Mesendoderm (in vitro differentiated cells): ENCODE results near the gene ZNF239.
"Not testable (repeated sequence)": the region's sequence is repeated elsewhere in the genome, so short reads cannot be mapped to it uniquely, and the experiment has no call there.

Source experiments
- DNase-seq: peaks from one replicate; pipeline ENCODE4 v3.0.0; 2013
- H2AK5ac ChIP-seq: 2 replicates; pipeline ENCODE4 v1.6.1; 2013; ENCODE audit warnings: low read length, inconsistent platforms
- H2BK120ac ChIP-seq: 2 replicates; pipeline ENCODE4 v1.6.1; 2013; ENCODE audit warnings: low read depth, mild to moderate bottlenecking, low read length, moderate library complexity, mixed read lengths
- H2BK15ac ChIP-seq: replicated peaks from 2 replicates; pipeline ENCODE4 v1.6.1; 2013; ENCODE audit warnings: low read depth, mild to moderate bottlenecking, moderate library complexity
- H2BK5ac ChIP-seq: 2 replicates; pipeline ENCODE4 v1.6.1; 2013; ENCODE audit warnings: low read length, inconsistent platforms
- H3K18ac ChIP-seq: 2 replicates; pipeline ENCODE4 v1.6.1; 2013; ENCODE audit warnings: mild to moderate bottlenecking, low read length, mixed read lengths
- H3K23ac ChIP-seq: one replicate; pipeline ENCODE4 v1.6.1; 2013; ENCODE audit warnings: low read length
- H3K27ac ChIP-seq: 2 replicates; pipeline ENCODE4 v1.5.1; 2013; ENCODE audit warnings: low read depth, mild to moderate bottlenecking, inconsistent platforms, low read length, moderate library complexity
- H3K27me3 ChIP-seq: 2 replicates; pipeline ENCODE4 v1.6.1; 2013; ENCODE audit warnings: low read length, control low read depth, mild to moderate bottlenecking, inconsistent platforms; ENCODE audit not compliant: insufficient read depth, poor library complexity
- H3K36me3 ChIP-seq: 2 replicates; pipeline ENCODE4 v1.6.1; 2013; ENCODE audit warnings: low read length, inconsistent platforms; ENCODE audit not compliant: control insufficient read depth, insufficient read depth
- H3K4ac ChIP-seq: one replicate; pipeline ENCODE4 v1.6.1; 2013; ENCODE audit warnings: low read depth, mild to moderate bottlenecking, low read length, moderate library complexity
- H3K4me1 ChIP-seq: 2 replicates; pipeline ENCODE4 v1.6.1; 2013; ENCODE audit warnings: low read depth, low read length, inconsistent platforms; ENCODE audit not compliant: control insufficient read depth
- H3K4me2 ChIP-seq: 2 replicates; pipeline ENCODE4 v1.6.1; 2013; ENCODE audit warnings: low read length
- H3K4me3 ChIP-seq: 2 replicates; pipeline ENCODE4 v1.5.1; 2013; ENCODE audit warnings: mild to moderate bottlenecking, low read length
- H3K56ac ChIP-seq: one replicate; pipeline ENCODE4 v1.6.1; 2013; ENCODE audit warnings: low read length
- H3K79me1 ChIP-seq: 2 replicates; pipeline ENCODE4 v1.6.1; 2013; ENCODE audit warnings: low read length, inconsistent platforms
- H3K79me2 ChIP-seq: 2 replicates; pipeline ENCODE4 v1.6.1; 2013; ENCODE audit warnings: mild to moderate bottlenecking, low read length; ENCODE audit not compliant: control insufficient read depth, insufficient read depth
- H3K9ac ChIP-seq: 2 replicates; pipeline ENCODE4 v1.6.1; 2013; ENCODE audit warnings: low read length, inconsistent platforms
- H4K5ac ChIP-seq: one replicate; pipeline ENCODE4 v1.6.1; 2013; ENCODE audit warnings: low read length
- H4K8ac ChIP-seq: one replicate; pipeline ENCODE4 v1.6.1; 2013; ENCODE audit warnings: low read depth, mild to moderate bottlenecking, control low read depth, low read length, moderate library complexity
- WGBS: extraction: QIAGEN DNeasy Blood & Tissue Kit; methylation state at CpG from one replicate; pipeline ENCODE4 v1.1.7; 2013; ENCODE audit warnings: low lambda C conversion rate, missing lambda C conversion rate; ENCODE audit not compliant: insufficient coverage; ENCODE audit errors: extremely low coverage; 5-methylcytosine and 5-hydroxymethylcytosine counted together

ZNF239 gene

GRCh38 chr10:43557214-43557613 is 17.2 kb downstream of the ZNF239 start:
- H2BK120ac ChIP-seq = no peak overlapping the region
- H3K9ac ChIP-seq = no peak overlapping the region
- no peak overlapping the region for H3K23ac ChIP-seq
- no peak overlapping the region for H4K8ac ChIP-seq
- no peak overlapping the region for H2AK5ac ChIP-seq
- no peaks in the 10 kb centered on the region for H3K27me3 ChIP-seq
- H3K36me3 ChIP-seq = peaks cover 10% of the 10 kb centered on the region
- no peaks in the 10 kb centered on the region for H3K4me1 ChIP-seq
- no peaks in the 10 kb centered on the region for H3K79me2 ChIP-seq
- DNase-seq = no peak
- no peak overlapping the region for H3K18ac ChIP-seq
- H3K4me2 ChIP-seq = no peak overlapping the region
- no peak overlapping the region for H2BK15ac ChIP-seq
- peak overlapping the region; percentile 34 for H3K4me3 ChIP-seq
- no peak overlapping the region for H3K56ac ChIP-seq
- H4K5ac ChIP-seq = no peak overlapping the region
- H2BK5ac ChIP-seq = no peak overlapping the region
- H3K27ac ChIP-seq = no peak overlapping the region
- H3K79me1 ChIP-seq = no peaks in the 10 kb centered on the region
- H3K4ac ChIP-seq = no peak overlapping the region
- no CpG with 5 or more reads among the region's 4 CpGs for WGBS

GRCh38 chr10:43543746-43544145 is 30.7 kb downstream of the ZNF239 start:
- no CpG with 5 or more reads among the region's 11 CpGs for WGBS
- not testable (repeated sequence) for H2BK15ac ChIP-seq

DNA sequence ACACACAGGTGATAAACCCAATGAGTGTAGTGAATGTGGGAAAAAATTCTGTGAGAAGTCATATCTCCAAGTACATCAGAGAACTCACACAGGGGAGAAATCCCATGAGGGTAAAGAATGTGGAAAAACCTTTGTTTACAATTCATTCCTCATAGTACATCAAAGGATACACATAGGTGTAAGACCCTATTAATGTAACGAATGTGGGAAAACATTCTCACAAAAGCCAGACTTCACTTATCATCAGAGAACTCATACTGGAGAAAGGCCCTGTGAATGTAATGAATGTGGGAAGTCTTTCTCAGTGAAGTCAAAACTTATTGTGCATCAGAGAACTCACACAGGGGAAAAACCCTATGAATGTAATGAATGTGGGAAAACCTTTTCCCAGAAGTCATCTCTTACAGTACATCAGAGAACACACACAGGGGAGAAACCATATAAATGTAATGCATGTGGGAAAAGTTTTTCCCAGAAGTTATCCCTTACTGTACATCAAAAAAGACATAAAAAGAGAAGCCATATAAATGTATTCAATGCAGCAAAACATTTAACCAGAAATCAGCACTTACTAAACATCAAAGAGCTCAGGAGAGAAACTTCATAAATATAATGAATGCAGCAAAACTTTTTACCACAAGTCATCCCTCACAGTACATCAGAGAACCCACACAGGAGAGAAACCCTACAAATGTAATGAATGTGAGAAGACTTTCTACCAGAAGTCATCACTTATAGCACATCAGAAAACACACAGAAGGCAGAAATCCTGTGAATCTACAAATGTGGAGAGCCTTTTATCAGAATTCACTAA is 49.8 kb downstream of the ZNF239 start:
- H3K4me2 ChIP-seq = no peak overlapping the region
- no peak overlapping the region for H3K4me3 ChIP-seq
- H3K4me1 ChIP-seq = no peaks in the 10 kb centered on the region
- H3K79me2 ChIP-seq = no peaks in the 10 kb centered on the region
- no peak overlapping the region for H4K5ac ChIP-seq
- H2AK5ac ChIP-seq = no peak overlapping the region
- no peak overlapping the region for H2BK120ac ChIP-seq
- no peak overlapping the region for H3K9ac ChIP-seq
- H3K36me3 ChIP-seq = no peaks in the 10 kb centered on the region
- H2BK15ac ChIP-seq = no peak overlapping the region
- H3K23ac ChIP-seq = no peak overlapping the region
- peaks cover 2% of the 10 kb centered on the region for H3K27me3 ChIP-seq
- H4K8ac ChIP-seq = no peak overlapping the region
- no peak overlapping the region for H2BK5ac ChIP-seq
- no peak overlapping the region for H3K56ac ChIP-seq
- no peaks in the 10 kb centered on the region for H3K79me1 ChIP-seq
- no peak overlapping the region for H3K27ac ChIP-seq
- DNase-seq = peak; percentile 9
- no peak overlapping the region for H3K18ac ChIP-seq
- H3K4ac ChIP-seq = no peak overlapping the region
- WGBS = no CpG with 5 or more reads among the region's 1 CpG

More at GRCh38 chr10:43543746-43544145, 30.7 kb downstream of the ZNF239 start:
- not testable (repeated sequence) for H3K56ac ChIP-seq, H3K79me1 ChIP-seq, H3K27me3 ChIP-seq, H2BK5ac ChIP-seq, DNase-seq, H3K4ac ChIP-seq, H3K4me3 ChIP-seq, H3K4me1 ChIP-seq, H3K36me3 ChIP-seq, H3K27ac ChIP-seq, H3K23ac ChIP-seq, H4K5ac ChIP-seq, H3K9ac ChIP-seq, H3K18ac ChIP-seq, H4K8ac ChIP-seq, H3K79me2 ChIP-seq, H2AK5ac ChIP-seq, H3K4me2 ChIP-seq, H2BK120ac ChIP-seq
